Activated naive CD4-positive, alpha-beta T cell treated with anti-CD3 and anti-CD28 coated beads, Interleukin-2, amount 50 U/mL, for 16 hours (primary cell): ENCODE measurements around the gene NID1.
"Not testable (repeated sequence)": the region's sequence is repeated elsewhere in the genome, so short reads cannot be mapped to it uniquely, and the experiment has no call there.

ENCODE experiments used
- DNase-seq: peaks from one replicate; pipeline ENCODE4 v3.0.0-alpha.2; 2020

Gene NID1

GRCh38 chr1:236095705-236096520 is 31.0 kb upstream of the NID1 start:
- no peak for DNase-seq

GRCh38 chr1:236092899-236093298 is 28.0 kb upstream of the NID1 start:
- DNase-seq, result no peak

GRCh38 chr1:236091933-236092318 is 27.0 kb upstream of the NID1 start:
- DNase-seq, result no peak

- no peak for DNase-seq
Observed at GRCh38 chr1:236090741-236091147, 25.9 kb upstream of the NID1 start.

GRCh38 chr1:236089046-236089773 is 24.3 kb upstream of the NID1 start:
- DNase-seq, result no peak

- DNase-seq, result no peak
Observed at GRCh38 chr1:236086537-236086936, 21.6 kb upstream of the NID1 start.

- no peak for DNase-seq
Observed at GRCh38 chr1:236085545-236086159, 20.8 kb upstream of the NID1 start.

GRCh38 chr1:236084386-236084730 is 19.5 kb upstream of the NID1 start:
- DNase-seq, result no peak

GRCh38 chr1:236083650-236084385 is 18.9 kb upstream of the NID1 start:
- DNase-seq, result no peak

GRCh38 chr1:236082526-236082925 is 17.6 kb upstream of the NID1 start:
- no peak for DNase-seq

GRCh38 chr1:236081546-236082227 is 16.8 kb upstream of the NID1 start:
- DNase-seq, result no peak

- DNase-seq, result no peak
Observed at GRCh38 chr1:236079703-236080102, 14.8 kb upstream of the NID1 start.

GRCh38 chr1:236078993-236079392 is 14.1 kb upstream of the NID1 start:
- no peak for DNase-seq

GRCh38 chr1:236078077-236078476 is 13.2 kb upstream of the NID1 start:
- DNase-seq, result not testable (repeated sequence)

GRCh38 chr1:236075848-236076247 is 11.0 kb upstream of the NID1 start:
- DNase-seq, result no peak

- no peak for DNase-seq
Observed at GRCh38 chr1:236073307-236073897, 8.5 kb upstream of the NID1 start.

- no peak for DNase-seq
Observed at GRCh38 chr1:236072001-236072400, 7.1 kb upstream of the NID1 start.

- no peak for DNase-seq
Observed at GRCh38 chr1:236070753-236071152, 5.9 kb upstream of the NID1 start.

- DNase-seq, result no peak
Observed at GRCh38 chr1:236069796-236070195, 4.9 kb upstream of the NID1 start.

- no peak for DNase-seq
Observed at GRCh38 chr1:236067854-236068454, 3.1 kb upstream of the NID1 start.

- peak; percentile 59 for DNase-seq
Observed at GRCh38 chr1:236066828-236067386, 2.0 kb upstream of the NID1 start.

- DNase-seq, result no peak
Observed at GRCh38 chr1:236066054-236066453, 1.2 kb upstream of the NID1 start.
